H1 (cell line): ENCODE data around the gene COPZ1.

Experiments
- CREB1 ChIP-seq: IDR thresholded peaks from 2 replicates; pipeline ENCODE4 v1.6.1; 2012; ENCODE audit warnings: inconsistent platforms
- EP300 ChIP-seq, 2 experiments: IDR thresholded peaks; 1 replicate in 1 of 2; 2 replicates in 1 of 2; pipeline ENCODE4 v1.6.1; 2011 to 2012; ENCODE audit warnings: low read depth in 2 of 2, low read length in 2 of 2, mild to moderate bottlenecking in 2 of 2, borderline replicate concordance in 1 of 2, inconsistent platforms in 1 of 2, moderate library complexity in 1 of 2
- KDM5A ChIP-seq: fragments of 200-600 bp; IDR thresholded peaks from 2 replicates; pipeline ENCODE4 v1.7.1; 2012; ENCODE audit warnings: mild to moderate bottlenecking, low read length, inconsistent platforms, mixed read lengths
- NRF1 ChIP-seq: IDR thresholded peaks from 2 replicates; pipeline ENCODE4 v1.6.1; 2011; ENCODE audit warnings: mild to moderate bottlenecking, low read depth, low read length, improper control_type of control experiment
- POLR2AphosphoS5 ChIP-seq: IDR thresholded peaks from 2 replicates; pipeline ENCODE4 v1.6.1; 2011; ENCODE audit warnings: low read depth, low read length
- RFX5 ChIP-seq: IDR thresholded peaks from 2 replicates; pipeline ENCODE4 v1.6.1; 2011; ENCODE audit warnings: low read depth, low read length, improper control_type of control experiment, borderline replicate concordance
- RXRA ChIP-seq: IDR thresholded peaks from 2 replicates; pipeline ENCODE4 v1.6.1; 2011; ENCODE audit warnings: low read depth, mild to moderate bottlenecking, low read length, moderate library complexity; ENCODE audit not compliant: insufficient read depth
- TAF1 ChIP-seq: IDR thresholded peaks from 2 replicates; pipeline ENCODE4 v1.6.1; 2011; ENCODE audit warnings: mild to moderate bottlenecking, low read depth, low read length
- TF ChIP-seq, protein P1 (sequence below), 3 experiments: IDR thresholded peaks; 1 replicate in 2 of 3; 2 replicates in 1 of 3; pipeline versions ENCODE4 v1.5.1 to v1.6.1; 2011; ENCODE audit warnings: low read length in 3 of 3, mild to moderate bottlenecking in 3 of 3, inconsistent platforms in 2 of 3, low read depth in 1 of 3, moderate library complexity in 1 of 3; ENCODE audit not compliant: insufficient read depth in 1 of 3; ENCODE audit errors: control extremely low read depth in 1 of 3

GRCh38 chr12:54364413-54364812, 39.5 kb downstream of the COPZ1 start, which contains the start of gene GPR84:
- TF ChIP-seq, protein P1, sequence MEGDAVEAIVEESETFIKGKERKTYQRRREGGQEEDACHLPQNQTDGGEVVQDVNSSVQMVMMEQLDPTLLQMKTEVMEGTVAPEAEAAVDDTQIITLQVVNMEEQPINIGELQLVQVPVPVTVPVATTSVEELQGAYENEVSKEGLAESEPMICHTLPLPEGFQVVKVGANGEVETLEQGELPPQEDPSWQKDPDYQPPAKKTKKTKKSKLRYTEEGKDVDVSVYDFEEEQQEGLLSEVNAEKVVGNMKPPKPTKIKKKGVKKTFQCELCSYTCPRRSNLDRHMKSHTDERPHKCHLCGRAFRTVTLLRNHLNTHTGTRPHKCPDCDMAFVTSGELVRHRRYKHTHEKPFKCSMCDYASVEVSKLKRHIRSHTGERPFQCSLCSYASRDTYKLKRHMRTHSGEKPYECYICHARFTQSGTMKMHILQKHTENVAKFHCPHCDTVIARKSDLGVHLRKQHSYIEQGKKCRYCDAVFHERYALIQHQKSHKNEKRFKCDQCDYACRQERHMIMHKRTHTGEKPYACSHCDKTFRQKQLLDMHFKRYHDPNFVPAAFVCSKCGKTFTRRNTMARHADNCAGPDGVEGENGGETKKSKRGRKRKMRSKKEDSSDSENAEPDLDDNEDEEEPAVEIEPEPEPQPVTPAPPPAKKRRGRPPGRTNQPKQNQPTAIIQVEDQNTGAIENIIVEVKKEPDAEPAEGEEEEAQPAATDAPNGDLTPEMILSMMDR (IDR thresholded peaks at IDR 0.05; ENCODE audit: control extremely low read depth in 1 of 3, insufficient read depth in 1 of 3, low read depth in 1 of 3, low read length in 3 of 3), result no peak
- no peak for TF ChIP-seq TAF1
- TF ChIP-seq CREB1, result no peak
- TF ChIP-seq NRF1, result no peak
- TF ChIP-seq POLR2AphosphoS5, result no peak
- TF ChIP-seq KDM5A, result no peak
- TF ChIP-seq RXRA, result no peak
- TF ChIP-seq EP300 (IDR thresholded peaks at IDR 0.05; ENCODE audit: borderline replicate concordance in 1 of 2, low read depth in 2 of 2, low read length in 2 of 2), result no peak
- TF ChIP-seq RFX5, result no peak
